Epithelial cell of prostate (primary cell): ENCODE measurements around the gene MT1G.
A peak's percentile ranks its signal among the peaks of the same experiment; 100 is the strongest.
"Not testable (repeated sequence)": the region's sequence is repeated elsewhere in the genome, so short reads cannot be mapped to it uniquely, and the experiment has no call there.

Experiments
- DNase-seq: peaks from one replicate; pipeline ENCODE4 v3.0.0-alpha.2; 2011; ENCODE audit warnings: low read depth, low spot score
- H3K27ac ChIP-seq: fragments of 450-650 bp; 2 replicates; pipeline ENCODE4 v1.5.1; 2017; ENCODE audit warnings: mild to moderate bottlenecking

Gene MT1G

GRCh38 chr16:56669005-56669839, 1.4 kb upstream of the MT1G start, which contains the start of gene MT1H:
TSS of gene MT1H (plus strand) at chr16:56669814. CDS start at chr16:56669885, 71 bp downstream.
- no peak for DNase-seq
- H3K27ac ChIP-seq = no peak within 1 kb of the TSS

- not testable (repeated sequence) for H3K27ac ChIP-seq, DNase-seq
Measured at GRCh38 chr16:56665286-56666261, 2.3 kb downstream of the MT1G start.

GRCh38 chr16:56664506-56664905, 3.4 kb downstream of the MT1G start:
- DNase-seq = no peak

GRCh38 chr16:56662357-56663354, 5.2 kb downstream of the MT1G start:
- no peak for DNase-seq
- H3K27ac ChIP-seq = no peak overlapping the region

More at GRCh38 chr16:56664506-56664905, 3.4 kb downstream of the MT1G start:
- H3K27ac ChIP-seq = no peak overlapping the region

- DNase-seq = no peak
- no peak overlapping the region for H3K27ac ChIP-seq
Measured at GRCh38 chr16:56658327-56658875, 9.5 kb downstream of the MT1G start.

- peak within 1 kb of the TSS; percentile 41 for H3K27ac ChIP-seq
- peak; percentile 31 for DNase-seq
Measured at GRCh38 chr16:56657555-56658326, 10.1 kb downstream of the MT1G start, which contains the start of gene MT1F. TSS of gene MT1F (plus strand) at chr16:56657959. CDS start at chr16:56658059, 100 bp downstream.

GRCh38 chr16:56653218-56653617, 14.6 kb downstream of the MT1G start:
- H3K27ac ChIP-seq = no peak overlapping the region
- no peak for DNase-seq

- no peak for DNase-seq
- H3K27ac ChIP-seq = no peak overlapping the region
Measured at GRCh38 chr16:56652600-56652999, 15.3 kb downstream of the MT1G start.

GRCh38 chr16:56651586-56651985, 16.3 kb downstream of the MT1G start, which contains the start of gene MT1B:
TSS of gene MT1B (plus strand) at chr16:56651886. CDS start at chr16:56651954, 68 bp downstream.
- DNase-seq = no peak
- no peak within 1 kb of the TSS for H3K27ac ChIP-seq

GRCh38 chr16:56649820-56650219, 18.0 kb downstream of the MT1G start:
- H3K27ac ChIP-seq = no peak overlapping the region
- peak; percentile 88 for DNase-seq

- no peak overlapping the region for H3K27ac ChIP-seq
Measured at GRCh38 chr16:56649271-56649670, 18.6 kb downstream of the MT1G start.

GRCh38 chr16:56647641-56648431, 20.0 kb downstream of the MT1G start:
- DNase-seq = no peak
- H3K27ac ChIP-seq = no peak overlapping the region

More at GRCh38 chr16:56649271-56649670, 18.6 kb downstream of the MT1G start:
- DNase-seq = no peak

GRCh38 chr16:56645838-56646237, 22.0 kb downstream of the MT1G start:
- DNase-seq = no peak
- H3K27ac ChIP-seq = no peak overlapping the region

- DNase-seq = no peak
- H3K27ac ChIP-seq = no peak overlapping the region
Measured at GRCh38 chr16:56645311-56645710, 22.6 kb downstream of the MT1G start.

GRCh38 chr16:56643833-56644232, 24.0 kb downstream of the MT1G start:
- no peak overlapping the region for H3K27ac ChIP-seq
- DNase-seq = no peak

GRCh38 chr16:56643080-56643778, 24.6 kb downstream of the MT1G start:
- no peak for DNase-seq
- H3K27ac ChIP-seq = no peak overlapping the region

GRCh38 chr16:56641166-56641565, 26.7 kb downstream of the MT1G start:
- DNase-seq = no peak
- H3K27ac ChIP-seq = no peak overlapping the region
